Endometrium (tissue), 2 donors: Measurements from ENCODE around the gene ZNF143.

Experiments
- FAIRE-seq: peaks from 2 replicates; lab custom pipeline; 2012; peaks lifted over from hg19 to GRCh38; lab: Jason Lieb, UNC
- donor health status: control.
- donor health status: control.

The ZNF143 gene

GRCh38 chr11:9575260-9576240 lies 114.7 kb downstream of the ZNF143 start:
- FAIRE-seq, result peak; percentile 68

- FAIRE-seq, result no peak
These were observed 116.0 kb downstream of the ZNF143 start for GRCh38 chr11:9576701-9577381.

- no peak for FAIRE-seq
These were observed 116.7 kb downstream of the ZNF143 start for GRCh38 chr11:9577556-9577955.
